IPS-18c (cell line): ENCODE data around the gene OTOP2.

Experiments
- H3K4me3 ChIP-seq: 2 replicates; pipeline ENCODE4 v1.7.0; 2013; ENCODE audit warnings: low read depth, mild to moderate bottlenecking, low read length, moderate library complexity; ENCODE audit not compliant: insufficient read depth
- H3K9me3 ChIP-seq: one replicate; pipeline ENCODE4 v1.6.1; 2013; ENCODE audit warnings: mild to moderate bottlenecking, low read length, moderate library complexity; ENCODE audit not compliant: control insufficient read depth, insufficient read depth

OTOP2 gene, protein sequence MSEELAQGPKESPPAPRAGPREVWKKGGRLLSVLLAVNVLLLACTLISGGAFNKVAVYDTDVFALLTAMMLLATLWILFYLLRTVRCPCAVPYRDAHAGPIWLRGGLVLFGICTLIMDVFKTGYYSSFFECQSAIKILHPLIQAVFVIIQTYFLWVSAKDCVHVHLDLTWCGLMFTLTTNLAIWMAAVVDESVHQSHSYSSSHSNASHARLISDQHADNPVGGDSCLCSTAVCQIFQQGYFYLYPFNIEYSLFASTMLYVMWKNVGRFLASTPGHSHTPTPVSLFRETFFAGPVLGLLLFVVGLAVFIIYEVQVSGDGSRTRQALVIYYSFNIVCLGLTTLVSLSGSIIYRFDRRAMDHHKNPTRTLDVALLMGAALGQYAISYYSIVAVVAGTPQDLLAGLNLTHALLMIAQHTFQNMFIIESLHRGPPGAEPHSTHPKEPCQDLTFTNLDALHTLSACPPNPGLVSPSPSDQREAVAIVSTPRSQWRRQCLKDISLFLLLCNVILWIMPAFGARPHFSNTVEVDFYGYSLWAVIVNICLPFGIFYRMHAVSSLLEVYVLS

DNA sequence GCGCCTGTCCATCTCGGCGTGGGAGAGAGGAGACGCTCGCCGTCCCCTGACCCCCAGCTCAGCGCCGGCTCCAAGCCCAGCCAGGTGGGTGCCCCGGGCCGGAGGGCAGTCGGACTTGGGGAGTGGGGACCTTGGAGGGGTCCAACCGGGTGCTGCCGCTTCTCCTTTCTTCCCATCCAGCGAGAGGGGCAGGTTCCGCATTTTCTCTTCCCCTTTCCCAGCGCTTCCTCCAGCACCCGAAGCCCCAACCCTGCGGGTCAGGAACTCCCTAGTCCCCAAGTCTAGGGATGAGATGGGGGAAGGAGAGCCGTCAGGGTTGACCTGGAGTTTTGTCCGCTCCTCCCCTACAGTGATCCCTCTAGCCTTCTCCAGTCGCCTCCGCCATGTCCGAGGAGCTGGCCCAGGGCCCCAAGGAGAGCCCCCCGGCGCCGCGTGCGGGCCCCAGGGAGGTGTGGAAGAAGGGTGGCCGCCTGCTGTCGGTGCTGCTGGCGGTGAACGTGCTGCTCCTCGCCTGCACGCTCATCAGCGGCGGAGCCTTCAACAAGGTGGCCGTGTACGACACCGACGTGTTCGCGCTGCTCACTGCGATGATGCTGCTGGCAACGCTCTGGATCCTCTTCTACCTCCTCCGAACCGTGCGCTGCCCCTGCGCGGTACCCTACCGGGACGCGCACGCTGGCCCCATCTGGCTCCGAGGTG lies at the start of gene OTOP2:
TSS of gene OTOP2 (plus strand) at position 24 of the 699 bp plus-strand sequence. CDS start at position 384, 360 bp downstream.
- H3K9me3 ChIP-seq = no peaks in the 10 kb centered on the region
- H3K4me3 ChIP-seq = peak within 1 kb of the TSS; percentile 46

DNA sequence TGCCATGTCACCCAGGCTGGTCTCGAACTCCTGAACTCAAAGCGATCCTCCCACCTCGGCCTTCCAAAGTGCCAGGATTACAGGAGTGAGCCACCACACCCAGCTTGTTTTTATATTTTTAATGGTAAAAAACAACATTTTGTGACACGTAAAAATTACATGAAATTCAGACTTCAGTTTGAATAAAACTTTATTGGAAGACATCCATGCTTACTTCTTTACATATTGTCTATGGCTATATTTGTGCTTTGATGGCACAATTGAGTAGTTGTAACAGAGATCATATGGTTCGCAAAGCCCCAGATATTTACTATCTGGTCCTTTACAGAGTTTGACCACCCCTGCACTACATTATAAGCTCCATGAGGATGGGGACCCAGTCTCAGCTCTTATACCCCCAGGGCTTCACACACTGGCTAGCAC lies 49.4 kb upstream of the OTOP2 start:
- Histone ChIP-seq H3K9me3 (peaks cover 4% of the 10 kb centered on the region), H3K4me3 (no peak overlapping the region)

DNA sequence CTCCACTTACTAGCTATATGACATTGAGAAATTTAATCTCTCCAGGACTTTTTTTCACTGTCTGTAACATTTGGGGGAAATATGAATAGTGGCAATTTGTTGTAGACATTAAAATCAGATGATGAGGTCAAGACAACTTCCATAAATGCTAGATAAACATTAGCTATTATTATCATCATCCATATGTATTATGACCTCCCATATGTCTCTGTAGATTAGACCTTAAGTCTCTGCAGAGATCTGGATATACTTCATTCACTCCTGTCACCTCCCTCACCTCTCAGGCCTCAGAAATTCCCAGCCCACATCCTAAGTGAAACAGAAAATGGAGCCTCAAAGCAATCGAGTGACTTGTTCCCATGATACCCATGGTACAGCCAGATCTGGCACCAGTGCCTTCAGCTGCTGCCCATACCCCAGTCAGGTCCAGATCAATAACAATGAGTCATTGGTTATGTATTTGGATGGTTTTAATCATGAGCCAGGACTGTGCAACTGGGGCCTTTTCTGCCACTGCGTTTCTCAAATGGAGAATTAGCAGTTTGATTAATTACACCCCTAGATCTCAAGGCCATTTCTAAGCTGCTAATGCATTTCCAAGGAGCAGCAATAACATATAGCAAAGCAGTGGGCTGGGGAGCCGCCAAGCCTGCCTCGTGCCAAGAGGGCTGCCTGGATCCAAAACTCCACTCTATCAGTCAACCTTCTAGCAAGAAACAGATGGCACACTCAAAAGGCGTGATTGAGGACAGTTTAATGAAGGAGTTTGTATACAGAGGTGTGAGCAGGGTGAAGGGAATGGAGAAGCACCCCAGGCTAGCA lies 48.7 kb upstream of the OTOP2 start:
- Histone ChIP-seq H3K4me3 (no peak overlapping the region), H3K9me3 (peaks cover 4% of the 10 kb centered on the region)

DNA sequence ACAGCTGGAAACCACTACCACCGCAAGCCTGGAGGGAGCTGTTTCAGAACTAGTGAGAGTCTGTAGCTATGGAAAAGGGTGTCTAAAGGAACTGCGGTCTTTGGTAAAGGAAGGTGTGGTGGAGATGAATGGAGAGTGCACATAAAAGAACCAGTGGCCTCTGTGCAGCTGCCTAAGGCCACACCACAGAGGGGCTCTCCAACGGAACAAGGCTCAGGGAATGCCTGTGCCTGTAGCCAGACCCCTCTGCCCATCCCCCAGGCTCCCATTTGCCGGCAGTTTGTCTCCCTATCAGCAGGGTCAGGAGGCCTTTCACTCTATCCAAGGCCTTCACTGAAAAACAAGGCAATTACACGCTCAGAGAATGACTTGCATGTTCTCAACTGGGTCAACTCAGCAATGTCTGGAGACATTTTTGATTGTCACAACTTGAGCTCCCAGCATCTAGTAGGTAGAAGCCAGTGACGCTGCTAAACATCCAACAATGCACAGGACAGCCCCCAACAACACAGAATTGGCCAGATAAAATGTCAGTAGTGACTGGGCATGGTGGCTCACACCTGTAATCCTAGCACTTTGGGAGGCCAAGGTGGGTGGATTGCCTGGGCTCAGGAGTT lies 48.0 kb upstream of the OTOP2 start:
- no peak overlapping the region for H3K4me3 ChIP-seq
- peaks cover 4% of the 10 kb centered on the region for H3K9me3 ChIP-seq

- Histone ChIP-seq H3K9me3 (peaks cover 4% of the 10 kb centered on the region), H3K4me3 (no peak overlapping the region)
Observed at GRCh38 chr17:74877592-74878548, 46.2 kb upstream of the OTOP2 start.

- H3K4me3 ChIP-seq = no peak overlapping the region
- peaks cover 4% of the 10 kb centered on the region for H3K9me3 ChIP-seq
Observed at GRCh38 chr17:74878658-74879057, 45.4 kb upstream of the OTOP2 start.

GRCh38 chr17:74879308-74879707 lies 44.8 kb upstream of the OTOP2 start:
- Histone ChIP-seq H3K9me3 (peaks cover 4% of the 10 kb centered on the region), H3K4me3 (no peak overlapping the region)

GRCh38 chr17:74881073-74881472 lies 43.0 kb upstream of the OTOP2 start:
- Histone ChIP-seq H3K4me3 (no peak overlapping the region), H3K9me3 (peaks cover 3% of the 10 kb centered on the region)

- H3K4me3 ChIP-seq = no peak overlapping the region; the same call in 1 of the 2 replicates
- no peaks in the 10 kb centered on the region for H3K9me3 ChIP-seq
Observed at GRCh38 chr17:74882517-74883240, 41.4 kb upstream of the OTOP2 start.

GRCh38 chr17:74883241-74883745 lies 40.8 kb upstream of the OTOP2 start:
- no peaks in the 10 kb centered on the region for H3K9me3 ChIP-seq

DNA sequence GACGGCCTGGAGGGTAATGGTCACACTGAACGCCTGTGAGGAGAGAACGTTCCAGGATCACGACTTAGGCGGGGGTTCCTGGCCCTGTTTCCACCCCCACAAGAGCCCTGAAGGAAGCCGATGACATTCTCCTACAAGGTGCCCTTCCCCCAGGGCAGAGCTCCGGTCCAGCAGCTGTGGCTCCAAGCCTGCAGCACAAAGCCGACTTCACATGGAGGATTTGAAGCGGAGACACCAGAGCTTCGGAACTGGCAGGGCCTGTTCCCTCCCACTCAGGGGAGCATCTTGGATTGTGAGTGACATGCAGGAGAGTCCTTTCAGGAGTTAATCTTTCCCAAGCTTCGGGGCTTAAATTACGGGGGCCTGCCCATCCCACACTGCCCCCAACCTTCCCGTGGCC lies 35.6 kb upstream of the OTOP2 start:
- H3K9me3 ChIP-seq = no peaks in the 10 kb centered on the region
- H3K4me3 ChIP-seq = no peak overlapping the region

More at GRCh38 chr17:74883241-74883745, 40.8 kb upstream of the OTOP2 start:
- no peak overlapping the region for H3K4me3 ChIP-seq

GRCh38 chr17:74890554-74890953 lies 33.5 kb upstream of the OTOP2 start:
- Histone ChIP-seq H3K4me3 (no peak overlapping the region), H3K9me3 (no peaks in the 10 kb centered on the region)

DNA sequence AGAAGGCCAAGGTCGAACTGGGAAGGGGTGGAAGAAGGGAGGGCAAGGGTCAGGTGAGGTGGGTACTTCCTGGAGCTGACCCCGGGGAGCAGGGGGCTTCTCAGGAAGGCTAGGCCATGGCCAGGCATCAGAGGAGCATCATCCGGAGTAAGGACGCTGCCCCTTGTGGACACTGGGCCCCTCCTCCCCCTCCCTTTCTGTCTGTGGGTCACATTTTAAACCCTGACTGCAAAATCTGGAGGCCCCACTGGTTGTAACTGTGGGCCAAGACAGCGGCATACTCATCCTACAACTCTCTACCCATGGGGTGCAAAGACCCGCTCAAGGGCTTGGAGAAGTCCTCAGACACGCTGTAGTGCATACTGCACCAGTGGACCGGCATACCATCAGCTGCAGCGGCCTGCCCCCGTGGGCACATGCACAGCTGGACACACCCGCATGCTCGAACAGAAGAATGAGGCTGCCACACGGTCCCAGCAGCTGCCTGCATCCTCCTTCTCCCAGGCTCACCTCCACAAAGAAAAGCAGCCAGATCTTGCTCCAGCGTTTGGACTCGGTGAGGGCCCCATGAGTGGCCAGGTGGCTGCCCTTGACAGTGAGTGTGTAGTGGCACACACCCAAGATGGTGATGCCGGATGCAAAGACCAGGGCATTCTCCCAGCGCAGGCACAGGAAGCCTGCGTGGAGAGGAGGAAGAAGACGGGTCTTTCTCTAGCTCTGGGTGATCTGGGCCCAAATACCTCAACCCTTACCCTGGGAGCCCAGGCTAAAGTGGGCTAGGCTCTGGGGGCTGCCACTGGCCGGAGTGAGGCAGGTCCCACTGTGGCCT lies 31.8 kb upstream of the OTOP2 start:
- Histone ChIP-seq H3K9me3 (no peaks in the 10 kb centered on the region), H3K4me3 (no peak overlapping the region)
